ENCODE measurements around the gene PPP4R1. TPM values are rescaled to one million over a fixed set of nuclear protein-coding genes. Genes with fewer than 3 reads are reported as not detected.

The PPP4R1 gene
- total RNA-seq, 1 experiment from 2014 or later: 66.7 TPM

GRCh38 chr18:9586814-9587213 is 27.5 kb downstream of the PPP4R1 start:
- POLR2A ChIA-PET: no interaction called here
- Histone ChIP-seq H3K9me2 (ENCODE audit: insufficient read depth) (no peaks in the 10 kb centered on the region), H3K27ac (ENCODE audit: low read depth, low read length) (no peak overlapping the region), H3K9ac (ENCODE audit: low read length) (no peak overlapping the region), H3K36me3 (ENCODE audit: control insufficient read depth in 1 of 2, insufficient read depth in 2 of 2, low read length in 2 of 2) (peaks cover 4 to 10% of the 10 kb centered on the region in 2 experiments; a peak in 2 of 4 replicates), H3K9me3 (ENCODE audit: control insufficient read depth in 1 of 2, insufficient read depth in 1 of 2, low read depth in 1 of 2, low read length in 2 of 2) (no peaks in the 10 kb centered on the region), H3K27me3 (ENCODE audit: insufficient read depth, low read length) (no peaks in the 10 kb centered on the region), H2AFZ (ENCODE audit: low read depth, low read length, poor library complexity, severe bottlenecking) (no peak overlapping the region), H4K20me1 (ENCODE audit: insufficient read depth) (no peaks in the 10 kb centered on the region; the same call in 1 of the 2 replicates), H3K4me1 (ENCODE audit: control insufficient read depth in 1 of 2, insufficient read depth in 2 of 2, low read length in 2 of 2) (no peaks in the 10 kb centered on the region), H3K4me2 (ENCODE audit: low read length) (no peak overlapping the region), H3K79me2 (ENCODE audit: insufficient read depth, low read length) (0 out of 2 replicates have a peak, but pooled peaks cover 11% of the 10 kb centered on the region), H3K4me3 (replicated peaks in 1 of 2; ENCODE audit: low read depth in 1 of 2, low read length in 2 of 2) (no peak overlapping the region)
- no peak for TF ChIP-seq SP1 (IDR thresholded peaks at IDR 0.05; ENCODE audit: low read depth)
- TF ChIP-seq EGR1 (IDR thresholded peaks at IDR 0.05; ENCODE audit: low read depth): no peak
- TF ChIP-seq, protein P1, sequence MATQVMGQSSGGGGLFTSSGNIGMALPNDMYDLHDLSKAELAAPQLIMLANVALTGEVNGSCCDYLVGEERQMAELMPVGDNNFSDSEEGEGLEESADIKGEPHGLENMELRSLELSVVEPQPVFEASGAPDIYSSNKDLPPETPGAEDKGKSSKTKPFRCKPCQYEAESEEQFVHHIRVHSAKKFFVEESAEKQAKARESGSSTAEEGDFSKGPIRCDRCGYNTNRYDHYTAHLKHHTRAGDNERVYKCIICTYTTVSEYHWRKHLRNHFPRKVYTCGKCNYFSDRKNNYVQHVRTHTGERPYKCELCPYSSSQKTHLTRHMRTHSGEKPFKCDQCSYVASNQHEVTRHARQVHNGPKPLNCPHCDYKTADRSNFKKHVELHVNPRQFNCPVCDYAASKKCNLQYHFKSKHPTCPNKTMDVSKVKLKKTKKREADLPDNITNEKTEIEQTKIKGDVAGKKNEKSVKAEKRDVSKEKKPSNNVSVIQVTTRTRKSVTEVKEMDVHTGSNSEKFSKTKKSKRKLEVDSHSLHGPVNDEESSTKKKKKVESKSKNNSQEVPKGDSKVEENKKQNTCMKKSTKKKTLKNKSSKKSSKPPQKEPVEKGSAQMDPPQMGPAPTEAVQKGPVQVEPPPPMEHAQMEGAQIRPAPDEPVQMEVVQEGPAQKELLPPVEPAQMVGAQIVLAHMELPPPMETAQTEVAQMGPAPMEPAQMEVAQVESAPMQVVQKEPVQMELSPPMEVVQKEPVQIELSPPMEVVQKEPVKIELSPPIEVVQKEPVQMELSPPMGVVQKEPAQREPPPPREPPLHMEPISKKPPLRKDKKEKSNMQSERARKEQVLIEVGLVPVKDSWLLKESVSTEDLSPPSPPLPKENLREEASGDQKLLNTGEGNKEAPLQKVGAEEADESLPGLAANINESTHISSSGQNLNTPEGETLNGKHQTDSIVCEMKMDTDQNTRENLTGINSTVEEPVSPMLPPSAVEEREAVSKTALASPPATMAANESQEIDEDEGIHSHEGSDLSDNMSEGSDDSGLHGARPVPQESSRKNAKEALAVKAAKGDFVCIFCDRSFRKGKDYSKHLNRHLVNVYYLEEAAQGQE (IDR thresholded peaks at IDR 0.05; ENCODE audit: low read depth): no peak
- TF ChIP-seq CBX3 (IDR thresholded peaks at IDR 0.05; ENCODE audit: low read depth): no peak
- TF ChIP-seq EZH2phosphoT487 (IDR thresholded peaks at IDR 0.05; ENCODE audit: borderline replicate concordance): no peak
- no peak for TF ChIP-seq ELF1 (IDR thresholded peaks at IDR 0.05; ENCODE audit: borderline replicate concordance, low read depth)
- TF ChIP-seq CEBPB (IDR thresholded peaks at IDR 0.05; ENCODE audit: low read depth): no peak
- TF ChIP-seq FOSL1 (IDR thresholded peaks at IDR 0.05; ENCODE audit: low read depth): no peak
- BruUV-seq (replicated peaks): no TSS peak
- intact Hi-C loops (cut with micrococcal nuclease): no loop called here
- DNase-seq (ENCODE audit: low read depth, low spot score) (no peak), ATAC-seq (no peak)
- CTCF ChIA-PET: no interaction called here
- RAD21 ChIA-PET (ENCODE audit: low non-redundant PET in 1 of 2, low total read pairs in 2 of 2, uncharacterized antibody in 2 of 2, unreplicated experiment in 2 of 2): no interaction called here

All from HCT116 (cell line).